CD4-positive, alpha-beta T cell treated with Interleukin-1 beta for 1 hour (primary cell): ENCODE data around the gene CDK16.

ENCODE experiments used
- DNase-seq, 2 donors: peaks; one replicate each; pipeline ENCODE4 v3.0.0-alpha.2; 2020 to 2022

The CDK16 gene

GRCh38 chrX:47186096-47186740 is 32.3 kb upstream of the CDK16 start:
- no peak for DNase-seq

- no peak for DNase-seq
Measured at GRCh38 chrX:47187106-47187677, 31.3 kb upstream of the CDK16 start.

- DNase-seq, result no peak
Measured at GRCh38 chrX:47189906-47190305, 28.6 kb upstream of the CDK16 start.

GRCh38 chrX:47190445-47191269 is 27.8 kb upstream of the CDK16 start:
- peak; percentile 88 to 91 for DNase-seq

GRCh38 chrX:47191331-47191730 is 27.1 kb upstream of the CDK16 start:
- peak; percentile 34 to 53 for DNase-seq

- DNase-seq, result no peak
Measured at GRCh38 chrX:47191806-47192401, 26.6 kb upstream of the CDK16 start.

GRCh38 chrX:47193475-47194193 is 24.8 kb upstream of the CDK16 start, which contains the start of gene UBA1:
TSS of gene UBA1 (plus strand) at chrX:47193829. CDS start at chrX:47198803, 4,974 bp downstream.
- DNase-seq, result peak; percentile 94 to 97

- DNase-seq, result no peak
Measured at GRCh38 chrX:47194194-47194787, 24.2 kb upstream of the CDK16 start.

- DNase-seq, result no peak
Measured at GRCh38 chrX:47196098-47196497, 22.4 kb upstream of the CDK16 start.

GRCh38 chrX:47197526-47197925 is 21.0 kb upstream of the CDK16 start:
- no peak for DNase-seq

GRCh38 chrX:47198026-47198686 is 20.3 kb upstream of the CDK16 start:
- no peak for DNase-seq

GRCh38 chrX:47198687-47199080 is 19.8 kb upstream of the CDK16 start:
- DNase-seq, result no peak

GRCh38 chrX:47199286-47199685 is 19.2 kb upstream of the CDK16 start:
- DNase-seq, result no peak

GRCh38 chrX:47200385-47201150 is 17.9 kb upstream of the CDK16 start:
- no peak for DNase-seq

- DNase-seq, result no peak
Measured at GRCh38 chrX:47201345-47201944, 17.0 kb upstream of the CDK16 start.

- no peak for DNase-seq
Measured at GRCh38 chrX:47202316-47202715, 16.2 kb upstream of the CDK16 start.

GRCh38 chrX:47202877-47203276 is 15.6 kb upstream of the CDK16 start:
- no peak for DNase-seq

- no peak for DNase-seq
Measured at GRCh38 chrX:47204970-47205369, 13.5 kb upstream of the CDK16 start.

GRCh38 chrX:47206316-47206715 is 12.2 kb upstream of the CDK16 start:
- DNase-seq, result no peak

GRCh38 chrX:47208108-47208507 is 10.4 kb upstream of the CDK16 start:
- DNase-seq, result no peak
